ENCODE measurements around the gene ASCC3. TPM values are rescaled to one million over a fixed set of nuclear protein-coding genes. Genes with fewer than 3 reads are reported as not detected.

ASCC3 gene
- total RNA-seq, 1 experiment from 2014 or later: 40.5 TPM

DNA sequence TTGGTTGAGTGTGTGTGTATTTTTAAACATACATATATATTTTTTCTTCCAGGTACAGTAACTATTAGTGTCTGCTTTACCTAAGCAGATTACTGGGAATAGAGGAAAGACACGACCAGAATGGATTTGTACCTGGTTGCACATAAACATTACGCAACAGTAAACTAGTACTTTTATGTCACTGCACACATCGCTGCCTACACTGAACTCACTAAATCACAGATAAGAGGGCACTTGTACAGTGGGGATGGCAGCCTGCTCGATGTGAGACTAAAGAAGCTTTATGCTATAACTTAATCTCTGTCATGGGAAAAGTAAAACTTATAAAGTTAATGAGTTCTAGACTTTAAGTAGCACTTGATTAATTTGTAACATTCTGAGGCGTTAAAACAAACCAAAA is 326.9 kb downstream of the ASCC3 start:
- Histone ChIP-seq H2AFZ (ENCODE audit: low read depth, low read length, poor library complexity, severe bottlenecking) (no peak overlapping the region), H4K20me1 (ENCODE audit: insufficient read depth) (no peaks in the 10 kb centered on the region), H3K4me2 (ENCODE audit: low read length) (no peak overlapping the region), H3K79me2 (ENCODE audit: insufficient read depth, low read length) (no peaks in the 10 kb centered on the region), H3K9me2 (ENCODE audit: insufficient read depth) (no peaks in the 10 kb centered on the region), H3K36me3 (ENCODE audit: control insufficient read depth in 1 of 2, insufficient read depth in 2 of 2, low read length in 2 of 2) (no peaks in the 10 kb centered on the region), H3K4me1 (ENCODE audit: control insufficient read depth in 1 of 2, insufficient read depth in 2 of 2, low read length in 2 of 2) (no peaks in the 10 kb centered on the region), H3K9me3 (ENCODE audit: control insufficient read depth in 1 of 2, insufficient read depth in 1 of 2, low read depth in 1 of 2, low read length in 2 of 2) (no peaks in the 10 kb centered on the region), H3K4me3 (replicated peaks in 1 of 2; ENCODE audit: low read depth in 1 of 2, low read length in 2 of 2) (no peak overlapping the region), H3K27ac (ENCODE audit: low read depth, low read length) (no peak overlapping the region), H3K9ac (ENCODE audit: low read length) (no peak overlapping the region), H3K27me3 (ENCODE audit: insufficient read depth, low read length) (no peaks in the 10 kb centered on the region)
- TF ChIP-seq EGR1 (IDR thresholded peaks at IDR 0.05; ENCODE audit: low read depth): no peak
- no peak for TF ChIP-seq POLR2A (IDR thresholded peaks at IDR 0.05; ENCODE audit: borderline replicate concordance, extremely low read depth, insufficient read depth, insufficient read length)
- TF ChIP-seq RAD21 (IDR thresholded peaks at IDR 0.05; ENCODE audit: low read depth): no peak
- TF ChIP-seq FOSL1 (IDR thresholded peaks at IDR 0.05; ENCODE audit: low read depth): no peak
- no peak for TF ChIP-seq ZFX (IDR thresholded peaks at IDR 0.05)
- TF ChIP-seq, protein P1, sequence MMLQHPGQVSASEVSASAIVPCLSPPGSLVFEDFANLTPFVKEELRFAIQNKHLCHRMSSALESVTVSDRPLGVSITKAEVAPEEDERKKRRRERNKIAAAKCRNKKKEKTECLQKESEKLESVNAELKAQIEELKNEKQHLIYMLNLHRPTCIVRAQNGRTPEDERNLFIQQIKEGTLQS (IDR thresholded peaks at IDR 0.05): no peak
- TF ChIP-seq, protein P2, sequence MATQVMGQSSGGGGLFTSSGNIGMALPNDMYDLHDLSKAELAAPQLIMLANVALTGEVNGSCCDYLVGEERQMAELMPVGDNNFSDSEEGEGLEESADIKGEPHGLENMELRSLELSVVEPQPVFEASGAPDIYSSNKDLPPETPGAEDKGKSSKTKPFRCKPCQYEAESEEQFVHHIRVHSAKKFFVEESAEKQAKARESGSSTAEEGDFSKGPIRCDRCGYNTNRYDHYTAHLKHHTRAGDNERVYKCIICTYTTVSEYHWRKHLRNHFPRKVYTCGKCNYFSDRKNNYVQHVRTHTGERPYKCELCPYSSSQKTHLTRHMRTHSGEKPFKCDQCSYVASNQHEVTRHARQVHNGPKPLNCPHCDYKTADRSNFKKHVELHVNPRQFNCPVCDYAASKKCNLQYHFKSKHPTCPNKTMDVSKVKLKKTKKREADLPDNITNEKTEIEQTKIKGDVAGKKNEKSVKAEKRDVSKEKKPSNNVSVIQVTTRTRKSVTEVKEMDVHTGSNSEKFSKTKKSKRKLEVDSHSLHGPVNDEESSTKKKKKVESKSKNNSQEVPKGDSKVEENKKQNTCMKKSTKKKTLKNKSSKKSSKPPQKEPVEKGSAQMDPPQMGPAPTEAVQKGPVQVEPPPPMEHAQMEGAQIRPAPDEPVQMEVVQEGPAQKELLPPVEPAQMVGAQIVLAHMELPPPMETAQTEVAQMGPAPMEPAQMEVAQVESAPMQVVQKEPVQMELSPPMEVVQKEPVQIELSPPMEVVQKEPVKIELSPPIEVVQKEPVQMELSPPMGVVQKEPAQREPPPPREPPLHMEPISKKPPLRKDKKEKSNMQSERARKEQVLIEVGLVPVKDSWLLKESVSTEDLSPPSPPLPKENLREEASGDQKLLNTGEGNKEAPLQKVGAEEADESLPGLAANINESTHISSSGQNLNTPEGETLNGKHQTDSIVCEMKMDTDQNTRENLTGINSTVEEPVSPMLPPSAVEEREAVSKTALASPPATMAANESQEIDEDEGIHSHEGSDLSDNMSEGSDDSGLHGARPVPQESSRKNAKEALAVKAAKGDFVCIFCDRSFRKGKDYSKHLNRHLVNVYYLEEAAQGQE (IDR thresholded peaks at IDR 0.05; ENCODE audit: low read depth): no peak
- no peak for TF ChIP-seq SP1 (IDR thresholded peaks at IDR 0.05; ENCODE audit: low read depth)
- TF ChIP-seq, protein P3, sequence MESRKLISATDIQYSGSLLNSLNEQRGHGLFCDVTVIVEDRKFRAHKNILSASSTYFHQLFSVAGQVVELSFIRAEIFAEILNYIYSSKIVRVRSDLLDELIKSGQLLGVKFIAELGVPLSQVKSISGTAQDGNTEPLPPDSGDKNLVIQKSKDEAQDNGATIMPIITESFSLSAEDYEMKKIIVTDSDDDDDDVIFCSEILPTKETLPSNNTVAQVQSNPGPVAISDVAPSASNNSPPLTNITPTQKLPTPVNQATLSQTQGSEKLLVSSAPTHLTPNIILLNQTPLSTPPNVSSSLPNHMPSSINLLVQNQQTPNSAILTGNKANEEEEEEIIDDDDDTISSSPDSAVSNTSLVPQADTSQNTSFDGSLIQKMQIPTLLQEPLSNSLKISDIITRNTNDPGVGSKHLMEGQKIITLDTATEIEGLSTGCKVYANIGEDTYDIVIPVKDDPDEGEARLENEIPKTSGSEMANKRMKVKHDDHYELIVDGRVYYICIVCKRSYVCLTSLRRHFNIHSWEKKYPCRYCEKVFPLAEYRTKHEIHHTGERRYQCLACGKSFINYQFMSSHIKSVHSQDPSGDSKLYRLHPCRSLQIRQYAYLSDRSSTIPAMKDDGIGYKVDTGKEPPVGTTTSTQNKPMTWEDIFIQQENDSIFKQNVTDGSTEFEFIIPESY (IDR thresholded peaks at IDR 0.05; ENCODE audit: extremely low read depth, insufficient replicate concordance, low read length): no peak
- no peak for TF ChIP-seq YY1 (IDR thresholded peaks at IDR 0.05; ENCODE audit: extremely low read depth, insufficient replicate concordance, low read depth, low read length)
- no peak for TF ChIP-seq POLR2AphosphoS5 (IDR thresholded peaks at IDR 0.05; ENCODE audit: low read depth, low read length)
- TF ChIP-seq ZNF274 (IDR thresholded peaks at IDR 0.05; ENCODE audit: low read depth, low read length): no peak
- no peak for TF ChIP-seq CEBPB (IDR thresholded peaks at IDR 0.05; ENCODE audit: low read depth)
- TF ChIP-seq CBX3 (IDR thresholded peaks at IDR 0.05; ENCODE audit: low read depth): no peak
- TF ChIP-seq EZH2phosphoT487 (IDR thresholded peaks at IDR 0.05; ENCODE audit: borderline replicate concordance): no peak
- no peak for TF ChIP-seq SIN3A (IDR thresholded peaks at IDR 0.05; ENCODE audit: low read depth)
- TF ChIP-seq JUND (IDR thresholded peaks at IDR 0.05): no peak
- no peak for TF ChIP-seq EZH2 (IDR thresholded peaks at IDR 0.05)
- RAD21 ChIA-PET (ENCODE audit: low non-redundant PET in 1 of 2, low total read pairs in 2 of 2, uncharacterized antibody in 2 of 2, unreplicated experiment in 2 of 2): no interaction called here
- POLR2A ChIA-PET: no interaction called here
- CTCF ChIA-PET: no interaction called here
- no TSS peak for BruUV-seq (replicated peaks)
- intact Hi-C loops (cut with micrococcal nuclease): no loop called here
- ATAC-seq: no peak
- DNase-seq (ENCODE audit: low read depth, low spot score): no peak

All from HCT116 (cell line).